GM12874 (cell line): ENCODE data around the gene PITPNB.

ENCODE experiments used
- CTCF ChIP-seq: IDR thresholded peaks from 2 replicates; pipeline ENCODE4 v1.5.1; 2011; ENCODE audit warnings: low read depth, mild to moderate bottlenecking, control low read depth, low read length, moderate library complexity; ENCODE audit not compliant: insufficient read depth

The PITPNB gene

GRCh38 chr22:27871306-27872014, 47.6 kb downstream of the PITPNB start:
- no peak for TF ChIP-seq CTCF

GRCh38 chr22:27870234-27871191, 48.5 kb downstream of the PITPNB start:
- TF ChIP-seq CTCF = no peak

GRCh38 chr22:27868732-27869282, 50.2 kb downstream of the PITPNB start:
- TF ChIP-seq CTCF = no peak

GRCh38 chr22:27867953-27868731, 50.9 kb downstream of the PITPNB start:
- TF ChIP-seq CTCF = no peak

GRCh38 chr22:27867085-27867952, 51.7 kb downstream of the PITPNB start:
- TF ChIP-seq CTCF = no peak

- TF ChIP-seq CTCF = no peak
Observed at GRCh38 chr22:27866135-27867084, 52.6 kb downstream of the PITPNB start.
